Measurements from ENCODE around the gene COL4A2.

COL4A2 gene

DNA sequence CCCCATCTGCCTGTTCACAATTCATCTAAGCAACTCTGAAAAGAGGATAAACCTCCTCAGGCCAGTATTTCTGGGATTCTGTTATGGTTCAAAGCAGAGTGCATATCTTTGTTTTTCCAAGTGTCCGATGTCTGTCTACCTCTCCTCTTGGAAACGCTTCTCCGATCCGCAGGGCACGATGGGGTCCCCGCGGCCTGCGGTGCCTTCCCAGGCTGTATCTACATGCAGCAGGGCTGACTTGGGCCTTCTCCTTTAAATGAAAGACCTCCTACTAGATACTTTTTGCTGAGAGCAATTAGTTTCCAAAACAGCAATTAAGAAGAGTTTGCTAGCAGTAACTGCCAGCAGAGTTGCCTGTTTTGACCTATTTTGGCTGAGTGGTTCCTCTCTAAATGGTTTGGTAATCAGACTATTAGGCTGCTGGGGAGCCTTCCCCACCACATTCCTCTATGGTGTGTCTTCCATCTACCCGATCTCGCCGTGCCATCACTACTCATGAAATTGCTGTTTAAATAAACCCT, 23.5 kb downstream of the COL4A2 start:
- TF ChIP-seq, protein P1, sequence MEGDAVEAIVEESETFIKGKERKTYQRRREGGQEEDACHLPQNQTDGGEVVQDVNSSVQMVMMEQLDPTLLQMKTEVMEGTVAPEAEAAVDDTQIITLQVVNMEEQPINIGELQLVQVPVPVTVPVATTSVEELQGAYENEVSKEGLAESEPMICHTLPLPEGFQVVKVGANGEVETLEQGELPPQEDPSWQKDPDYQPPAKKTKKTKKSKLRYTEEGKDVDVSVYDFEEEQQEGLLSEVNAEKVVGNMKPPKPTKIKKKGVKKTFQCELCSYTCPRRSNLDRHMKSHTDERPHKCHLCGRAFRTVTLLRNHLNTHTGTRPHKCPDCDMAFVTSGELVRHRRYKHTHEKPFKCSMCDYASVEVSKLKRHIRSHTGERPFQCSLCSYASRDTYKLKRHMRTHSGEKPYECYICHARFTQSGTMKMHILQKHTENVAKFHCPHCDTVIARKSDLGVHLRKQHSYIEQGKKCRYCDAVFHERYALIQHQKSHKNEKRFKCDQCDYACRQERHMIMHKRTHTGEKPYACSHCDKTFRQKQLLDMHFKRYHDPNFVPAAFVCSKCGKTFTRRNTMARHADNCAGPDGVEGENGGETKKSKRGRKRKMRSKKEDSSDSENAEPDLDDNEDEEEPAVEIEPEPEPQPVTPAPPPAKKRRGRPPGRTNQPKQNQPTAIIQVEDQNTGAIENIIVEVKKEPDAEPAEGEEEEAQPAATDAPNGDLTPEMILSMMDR (IDR thresholded peaks at IDR 0.05; ENCODE audit: control insufficient read depth, insufficient read depth, low read depth, low read length, missing control alignments) = no peak
- H3K4me3 ChIP-seq (ENCODE audit: control insufficient read depth, low read depth, low read length) = no peak overlapping the region
- no peak for DNase-seq (ENCODE audit: low read depth)

DNA sequence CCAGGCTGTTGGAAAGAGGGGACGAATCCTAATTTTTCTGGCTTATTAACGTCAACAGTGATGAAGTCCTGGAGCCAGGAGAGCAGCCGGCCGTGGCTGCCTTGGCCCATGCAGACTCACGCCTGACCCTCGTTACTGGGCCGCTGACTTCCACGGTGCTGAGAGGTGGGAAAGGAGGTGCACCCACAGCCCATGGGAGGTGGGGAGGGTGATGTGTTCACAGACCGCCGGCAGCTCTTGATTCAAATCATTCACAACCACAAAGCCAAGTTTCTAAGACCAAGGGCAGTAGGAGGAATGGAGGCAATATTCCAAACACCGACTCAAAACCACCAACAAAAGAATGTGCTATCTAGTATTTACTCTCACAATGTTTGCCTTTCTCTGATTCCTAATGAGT, 24.3 kb downstream of the COL4A2 start:
- no peak for DNase-seq (ENCODE audit: low read depth)
- TF ChIP-seq, protein P1 (IDR thresholded peaks at IDR 0.05; ENCODE audit: control insufficient read depth, insufficient read depth, low read depth, low read length, missing control alignments) = no peak
- H3K4me3 ChIP-seq (ENCODE audit: control insufficient read depth, low read depth, low read length) = no peak overlapping the region

DNA sequence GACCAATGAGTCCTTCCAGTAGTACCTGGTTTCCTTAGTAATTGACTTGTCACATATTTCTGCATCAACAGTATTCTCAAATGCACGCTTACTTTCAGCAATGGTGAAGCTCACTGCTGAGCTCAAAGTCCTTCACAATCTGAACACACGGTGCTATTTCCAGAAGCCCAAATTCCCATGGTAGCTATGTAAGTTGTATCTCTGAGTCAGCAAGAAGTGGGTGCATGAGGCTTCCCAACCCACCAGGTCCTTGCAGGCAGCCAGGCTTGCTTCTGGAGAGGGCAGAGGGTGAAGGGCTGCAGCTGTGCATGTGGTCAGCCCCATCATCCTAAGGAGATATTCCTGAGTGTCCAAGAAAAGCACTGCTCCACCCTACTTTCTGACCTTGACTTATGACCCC, 25.7 kb downstream of the COL4A2 start:
- TF ChIP-seq, protein P1 (IDR thresholded peaks at IDR 0.05; ENCODE audit: control insufficient read depth, insufficient read depth, low read depth, low read length, missing control alignments) = no peak
- no peak overlapping the region for H3K4me3 ChIP-seq (ENCODE audit: control insufficient read depth, low read depth, low read length)
- DNase-seq (ENCODE audit: low read depth) = no peak

DNA sequence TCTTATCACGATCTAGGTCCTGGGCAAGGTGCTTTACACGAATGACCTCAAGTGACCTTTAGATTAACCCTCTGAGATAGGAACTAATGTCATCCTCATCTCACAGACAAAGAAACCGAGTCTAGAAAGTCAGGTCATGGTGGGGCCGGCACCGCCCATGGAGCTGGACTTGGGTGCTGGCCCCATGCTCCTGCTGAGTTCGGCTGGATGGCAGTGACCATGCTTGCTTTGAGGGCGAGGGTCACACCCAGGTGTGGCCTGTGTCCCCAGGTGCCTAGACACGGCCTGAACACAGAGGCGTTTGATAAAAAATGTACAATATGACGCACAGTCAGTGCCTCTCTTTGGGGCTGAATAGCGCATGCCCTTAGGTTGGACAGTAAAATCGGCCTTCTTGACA, 26.8 kb downstream of the COL4A2 start:
- TF ChIP-seq, protein P1 (IDR thresholded peaks at IDR 0.05; ENCODE audit: control insufficient read depth, insufficient read depth, low read depth, low read length, missing control alignments) = no peak
- DNase-seq (ENCODE audit: low read depth) = no peak
- no peak overlapping the region for H3K4me3 ChIP-seq (ENCODE audit: control insufficient read depth, low read depth, low read length)

DNA sequence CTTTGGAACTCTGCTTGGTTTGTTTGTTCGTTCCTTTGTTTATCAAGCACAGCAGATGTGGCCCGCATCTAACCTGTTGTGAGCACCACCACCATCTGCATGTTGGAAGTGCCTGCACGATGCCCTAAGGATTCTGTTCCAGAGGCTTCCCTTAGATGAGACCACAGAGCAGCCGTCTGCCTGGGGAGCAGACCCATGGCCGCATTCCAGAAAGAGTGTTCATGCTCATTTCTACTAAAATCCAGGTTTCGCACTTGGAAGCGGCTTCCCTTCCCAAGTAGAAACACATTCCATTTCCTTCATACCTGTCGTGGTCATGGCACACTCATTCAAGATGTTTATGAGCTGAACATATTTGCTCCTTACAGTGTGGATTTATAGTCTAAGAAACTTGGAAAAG, 27.2 kb downstream of the COL4A2 start:
- DNase-seq (ENCODE audit: low read depth) = no peak
- TF ChIP-seq, protein P1 (IDR thresholded peaks at IDR 0.05; ENCODE audit: control insufficient read depth, insufficient read depth, low read depth, low read length, missing control alignments) = no peak
- no peak overlapping the region for H3K4me3 ChIP-seq (ENCODE audit: control insufficient read depth, low read depth, low read length)

DNA sequence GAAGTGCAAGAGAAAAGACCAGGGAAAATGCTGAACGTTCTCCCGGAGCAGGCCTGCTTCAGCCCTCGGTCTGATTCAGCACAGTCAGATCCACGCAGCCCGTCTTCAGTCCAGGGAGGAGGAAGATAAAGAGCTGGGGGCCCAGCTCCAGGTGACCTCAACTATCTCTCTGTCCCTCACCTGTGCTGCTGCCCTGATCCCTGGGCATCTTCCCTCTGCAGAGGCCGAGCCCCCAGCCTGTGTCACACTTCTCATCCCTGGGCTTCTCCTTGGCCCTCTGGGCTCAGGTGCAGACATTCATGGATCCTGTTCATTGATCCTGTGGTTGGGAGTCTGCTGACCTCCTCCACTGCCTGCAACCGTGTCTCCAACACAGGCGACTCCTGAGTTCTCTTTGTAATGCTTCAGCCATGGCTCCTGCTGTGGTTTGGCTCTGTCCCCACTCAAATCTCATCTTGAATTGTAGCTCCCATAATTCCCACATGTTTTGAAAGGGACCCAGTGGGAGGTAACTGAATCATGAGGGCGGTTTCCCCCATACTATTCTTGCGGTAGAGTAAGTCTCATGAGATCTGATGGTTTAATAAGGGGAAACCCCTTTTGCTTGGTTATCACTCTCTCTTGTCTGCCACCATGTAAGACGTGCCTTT, 27.9 kb downstream of the COL4A2 start:
- no peak for DNase-seq (ENCODE audit: low read depth)
- TF ChIP-seq, protein P1 (IDR thresholded peaks at IDR 0.05; ENCODE audit: control insufficient read depth, insufficient read depth, low read depth, low read length, missing control alignments) = no peak
- no peak overlapping the region for H3K4me3 ChIP-seq (ENCODE audit: control insufficient read depth, low read depth, low read length)

Measured in AG09309 (cell line).